ENCODE measurements around the gene NCEH1.

NCEH1 gene

DNA sequence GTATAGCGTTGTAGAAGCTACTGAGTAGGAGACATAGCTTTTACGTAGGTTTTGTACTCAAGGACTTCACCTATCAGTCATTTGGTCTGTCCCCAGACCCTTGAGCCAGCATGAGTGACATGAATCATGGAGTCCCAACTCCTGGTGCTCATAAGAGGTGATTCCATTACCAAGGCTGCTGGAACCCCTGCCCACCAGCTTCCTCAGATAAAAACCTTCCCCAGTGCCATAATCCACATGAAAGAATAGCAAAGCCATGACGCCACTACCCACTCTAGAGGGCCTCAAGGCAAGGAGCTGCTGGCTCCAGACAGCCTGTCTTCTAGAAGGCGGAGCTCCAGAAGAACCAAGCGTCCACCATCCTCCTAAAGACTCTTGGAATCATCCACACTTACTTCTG lies 69.6 kb downstream of the NCEH1 start:
- no peak for DNase-seq

DNA sequence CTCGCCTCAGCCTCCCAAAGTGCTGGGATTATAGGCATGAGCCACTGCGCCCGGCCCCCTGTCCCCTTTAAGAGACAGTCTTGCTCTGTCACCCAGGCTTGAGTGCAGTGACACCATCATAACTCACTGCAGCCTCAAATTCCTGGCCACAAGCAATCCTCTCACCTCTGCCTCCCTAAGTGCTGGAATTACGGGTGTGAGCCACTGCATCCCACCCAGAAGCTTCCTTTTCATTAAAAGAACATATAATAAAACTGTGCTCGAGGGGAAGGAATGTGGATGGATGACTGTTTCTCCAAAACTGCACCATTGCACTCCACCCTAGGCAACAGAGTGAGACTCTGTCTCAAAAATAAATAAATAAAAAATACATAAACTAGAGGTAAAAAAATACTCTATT lies 70.1 kb downstream of the NCEH1 start:
- DNase-seq: no peak

DNA sequence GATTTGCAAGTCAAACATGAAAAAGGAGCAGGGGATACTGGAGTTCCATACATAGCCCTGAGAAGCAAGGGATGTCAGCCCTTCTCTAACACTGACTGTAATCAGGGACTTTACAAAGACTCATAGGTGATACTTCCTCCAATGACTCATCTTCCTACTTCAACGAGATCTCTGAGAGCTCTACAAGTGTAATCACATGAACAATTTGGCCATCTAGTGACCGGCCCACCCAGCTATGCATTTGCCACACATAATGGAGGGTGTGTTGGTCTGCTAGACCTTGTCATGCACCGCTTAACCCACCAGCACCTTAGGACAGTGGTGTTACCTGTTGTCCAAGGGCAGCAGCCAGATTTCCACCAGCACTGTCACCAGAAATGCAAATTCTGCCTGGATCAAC lies 75.3 kb downstream of the NCEH1 start:
- no peak for DNase-seq

DNA sequence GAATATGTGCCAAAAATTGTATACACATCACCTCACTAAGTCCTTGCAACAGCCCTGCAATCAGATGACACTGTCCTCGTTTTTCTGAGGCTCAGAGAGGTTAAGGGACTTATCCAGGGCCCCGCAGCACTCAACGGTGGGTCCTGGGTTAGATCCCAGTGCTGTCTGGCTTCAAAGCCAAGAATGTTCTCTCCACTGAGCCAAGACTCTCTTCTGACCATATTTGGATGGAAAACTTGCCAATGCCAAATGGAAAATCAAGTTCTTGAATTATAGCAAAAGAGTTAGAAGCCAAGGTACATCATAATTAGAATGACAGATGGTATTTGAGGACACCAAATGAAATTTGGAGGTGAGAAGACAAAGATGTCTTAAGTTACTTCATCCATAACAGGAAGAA lies 75.9 kb downstream of the NCEH1 start:
- no peak for DNase-seq

DNA sequence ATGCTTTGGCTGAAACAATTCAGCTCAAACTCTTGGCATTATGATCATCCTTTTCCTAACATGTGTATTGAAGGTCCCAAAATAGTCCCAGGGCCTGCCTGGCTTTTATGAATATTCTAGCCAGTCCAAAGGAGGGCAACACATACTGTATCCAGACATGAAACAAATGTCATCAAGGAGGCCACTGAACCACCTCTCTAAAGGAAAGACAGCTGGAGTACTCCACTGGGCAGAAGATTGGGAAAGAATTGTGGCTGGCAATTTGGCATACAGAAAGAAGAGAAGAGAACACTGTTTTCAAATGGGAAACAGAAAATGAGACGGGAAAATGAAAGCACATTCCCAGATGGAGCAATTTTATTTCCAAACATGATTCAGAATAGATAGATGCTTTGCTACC lies 80.6 kb downstream of the NCEH1 start:
- no peak for DNase-seq

DNA sequence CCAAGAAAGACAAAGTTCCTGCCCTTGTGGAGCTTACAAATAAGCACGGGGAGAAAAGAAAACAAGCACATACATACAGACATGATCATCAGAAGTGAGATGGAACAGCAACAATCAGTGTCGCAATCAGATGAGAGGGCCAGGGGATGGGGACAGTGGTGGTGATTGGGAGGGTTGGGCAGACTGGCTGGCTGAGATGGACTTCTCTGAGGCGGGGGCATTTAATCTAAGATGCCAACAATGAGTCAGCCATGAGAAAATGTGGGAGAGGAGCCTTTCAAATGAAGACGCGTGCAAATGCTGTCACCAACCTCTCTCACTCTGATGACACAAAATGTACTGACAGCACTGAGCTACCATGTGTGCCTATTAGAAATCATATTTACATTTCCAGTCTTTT lies 81.4 kb downstream of the NCEH1 start:
- DNase-seq: no peak

DNA sequence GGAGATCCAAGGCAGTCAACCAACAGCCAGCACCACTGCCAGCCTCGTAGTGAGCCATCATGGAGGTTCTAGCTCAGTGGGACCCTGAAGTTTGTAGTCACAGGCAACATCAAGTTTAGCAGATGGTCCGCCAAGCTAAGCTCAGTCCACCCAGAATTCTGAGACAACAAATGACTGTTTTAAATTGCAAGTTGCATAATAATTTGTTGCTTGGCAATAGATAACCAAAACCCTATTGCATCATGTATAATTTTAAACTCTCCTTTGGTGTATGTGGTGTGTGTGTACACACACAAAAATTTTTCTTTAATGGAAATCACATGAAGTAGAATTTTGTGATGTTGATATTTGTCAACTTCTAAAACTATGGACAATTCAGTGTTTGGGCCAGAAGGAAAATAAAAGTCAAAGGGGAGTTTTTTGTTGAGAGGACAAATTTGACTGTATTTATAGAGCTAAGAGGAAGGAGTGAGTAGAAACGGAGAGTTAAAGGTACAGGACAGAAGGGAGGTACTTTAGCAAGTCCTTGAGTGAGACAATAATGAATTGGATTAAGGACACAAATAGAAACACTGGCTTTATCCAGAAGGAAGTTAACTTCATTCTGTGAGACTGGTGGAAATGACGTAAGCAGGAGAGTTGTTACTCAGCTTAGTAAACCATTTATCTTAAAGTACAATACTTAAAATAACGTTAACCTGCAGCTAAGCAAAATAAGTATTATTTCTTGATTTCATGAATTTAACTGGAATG lies 83.6 kb downstream of the NCEH1 start:
- peak; percentile 56 for DNase-seq

DNA sequence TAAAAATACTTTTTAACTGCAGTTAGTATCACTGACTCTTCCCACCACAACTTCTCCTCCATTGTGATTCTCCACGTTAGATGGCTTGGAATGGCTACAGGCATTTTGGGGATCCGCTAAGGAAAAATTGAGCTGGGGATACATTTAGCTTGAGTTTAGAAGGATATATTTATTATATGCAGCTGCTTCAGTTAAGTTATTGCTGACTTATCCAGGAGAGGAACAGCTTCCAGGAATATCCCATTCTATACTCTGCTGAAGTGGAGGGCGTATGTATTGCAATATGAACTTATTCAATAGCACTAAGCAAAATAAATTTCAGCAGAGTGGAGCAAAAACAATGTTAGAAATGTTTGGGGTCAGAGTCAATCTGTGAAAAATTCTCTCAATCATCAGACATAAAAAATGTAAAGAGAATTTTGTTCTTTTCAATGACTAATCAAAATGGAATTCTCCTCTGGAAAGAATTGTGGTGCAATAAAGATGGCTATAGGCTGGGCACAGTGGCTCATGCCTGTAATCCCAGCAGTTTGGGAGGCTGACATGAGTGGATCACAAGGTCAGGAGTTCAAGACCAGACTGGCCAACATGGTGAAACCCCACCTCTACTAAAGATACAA lies 84.7 kb downstream of the NCEH1 start:
- DNase-seq: no peak

DNA sequence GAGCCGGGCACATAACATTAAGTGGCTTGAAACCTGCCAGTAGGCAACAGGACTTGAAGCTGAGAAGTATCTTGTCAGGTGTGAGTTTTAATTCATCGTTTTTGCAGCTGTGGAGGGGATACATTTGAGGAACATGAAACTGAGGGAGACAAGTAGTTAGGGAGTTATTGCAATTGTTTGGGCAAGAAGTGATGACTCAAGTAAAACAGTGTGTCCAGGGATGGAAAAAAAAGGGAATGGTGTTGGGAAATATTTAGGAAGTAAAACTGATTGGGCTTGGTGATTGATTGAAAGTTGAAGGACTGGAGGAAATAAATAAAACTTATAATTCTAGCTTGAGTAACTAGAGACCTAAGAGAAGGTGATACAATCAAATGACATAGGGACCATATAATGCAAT lies 85.5 kb downstream of the NCEH1 start:
- DNase-seq: no peak

DNA sequence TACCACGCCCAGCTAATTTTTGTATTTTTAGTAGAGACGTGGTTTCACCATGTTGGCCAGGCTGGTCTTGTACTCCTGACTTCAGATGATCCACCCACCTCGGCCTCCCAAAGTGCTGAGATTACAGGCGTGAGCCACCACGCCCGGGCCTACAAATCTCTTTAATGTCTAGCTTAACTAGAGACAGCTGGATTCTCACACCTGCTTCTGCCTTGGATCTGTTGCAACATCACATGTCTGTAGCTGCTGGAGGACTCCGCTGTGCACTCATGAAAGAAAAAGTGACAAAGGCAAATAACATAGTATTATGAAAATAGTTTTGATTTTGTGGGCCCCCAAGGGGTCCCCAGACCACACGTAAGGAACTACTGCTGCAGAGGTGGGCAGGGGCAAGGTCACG lies 85.9 kb downstream of the NCEH1 start:
- DNase-seq: no peak

DNA sequence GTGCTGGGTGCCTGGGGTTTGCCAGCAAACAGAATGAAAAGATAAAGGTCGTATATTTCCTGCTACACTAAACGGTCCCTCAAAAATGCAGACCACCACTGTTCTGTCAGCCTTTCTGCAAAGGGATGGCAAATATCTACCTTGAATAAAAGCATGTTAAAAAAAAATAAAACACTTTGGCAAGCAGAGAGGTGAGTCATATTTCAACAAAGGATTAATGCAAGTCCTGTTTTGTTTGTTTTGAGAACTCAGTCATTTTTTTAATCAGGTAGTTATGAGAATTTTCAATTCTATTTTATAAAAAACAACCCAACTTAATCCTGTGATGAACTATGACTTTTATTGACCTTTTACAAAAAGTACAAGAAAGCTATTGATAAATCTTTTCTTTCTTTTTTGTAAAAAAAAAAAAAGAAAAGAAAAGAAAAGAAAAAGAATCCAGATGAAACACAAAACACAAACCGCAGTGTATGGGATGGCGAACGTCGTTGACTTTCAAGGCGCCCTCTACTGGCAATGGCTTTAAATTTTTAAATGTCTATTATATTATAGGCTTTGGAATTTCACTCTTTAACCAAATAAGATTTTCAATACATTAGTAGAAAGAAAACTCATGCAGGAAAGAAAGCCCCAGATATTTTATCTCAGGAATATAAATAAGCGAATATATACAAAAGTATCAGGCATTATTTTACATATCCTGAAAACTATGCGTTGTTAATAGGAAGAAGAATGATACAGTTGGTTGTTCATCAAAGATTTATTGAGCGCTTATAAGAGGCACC lies 87.8 kb downstream of the NCEH1 start:
- DNase-seq: peak; percentile 47

DNA sequence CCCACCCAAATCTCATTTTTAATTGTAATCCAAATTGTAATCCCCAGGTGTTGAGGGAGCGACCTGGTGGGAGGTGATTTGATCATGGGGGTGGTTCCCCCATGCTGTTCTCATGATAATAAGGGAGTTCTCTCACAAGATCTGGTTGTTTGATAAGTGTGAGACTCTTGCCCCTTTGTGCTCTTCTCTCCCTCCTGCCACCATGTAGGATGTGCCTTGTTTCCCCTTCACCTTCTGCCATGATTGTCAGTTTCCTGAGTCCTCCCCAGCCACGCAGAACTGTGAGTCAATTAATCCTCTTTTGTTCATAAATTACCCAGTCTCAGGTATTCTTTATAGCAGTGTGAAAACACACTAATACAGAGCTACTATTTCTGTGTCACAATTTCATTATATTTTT lies 88.7 kb downstream of the NCEH1 start:
- DNase-seq: no peak

DNA sequence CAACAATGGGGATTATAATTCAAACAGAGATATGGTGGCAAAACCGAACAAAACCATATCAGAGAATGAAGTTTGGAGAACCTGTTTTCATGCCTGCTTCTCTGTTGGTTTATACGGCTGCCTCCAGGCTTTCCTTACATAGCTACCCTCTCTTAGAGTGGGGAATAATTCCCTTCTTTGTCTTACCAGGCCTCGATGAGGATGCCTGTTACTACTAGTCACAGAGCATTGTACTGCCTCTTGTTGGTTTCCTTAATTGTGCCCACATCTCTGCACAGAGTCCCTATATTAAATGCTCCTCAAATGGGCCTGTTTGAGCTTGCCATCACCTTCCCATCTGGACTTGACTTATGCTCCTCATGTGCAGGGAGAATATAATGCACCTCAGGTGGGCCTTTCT lies 92.9 kb downstream of the NCEH1 start:
- no peak for DNase-seq

DNA sequence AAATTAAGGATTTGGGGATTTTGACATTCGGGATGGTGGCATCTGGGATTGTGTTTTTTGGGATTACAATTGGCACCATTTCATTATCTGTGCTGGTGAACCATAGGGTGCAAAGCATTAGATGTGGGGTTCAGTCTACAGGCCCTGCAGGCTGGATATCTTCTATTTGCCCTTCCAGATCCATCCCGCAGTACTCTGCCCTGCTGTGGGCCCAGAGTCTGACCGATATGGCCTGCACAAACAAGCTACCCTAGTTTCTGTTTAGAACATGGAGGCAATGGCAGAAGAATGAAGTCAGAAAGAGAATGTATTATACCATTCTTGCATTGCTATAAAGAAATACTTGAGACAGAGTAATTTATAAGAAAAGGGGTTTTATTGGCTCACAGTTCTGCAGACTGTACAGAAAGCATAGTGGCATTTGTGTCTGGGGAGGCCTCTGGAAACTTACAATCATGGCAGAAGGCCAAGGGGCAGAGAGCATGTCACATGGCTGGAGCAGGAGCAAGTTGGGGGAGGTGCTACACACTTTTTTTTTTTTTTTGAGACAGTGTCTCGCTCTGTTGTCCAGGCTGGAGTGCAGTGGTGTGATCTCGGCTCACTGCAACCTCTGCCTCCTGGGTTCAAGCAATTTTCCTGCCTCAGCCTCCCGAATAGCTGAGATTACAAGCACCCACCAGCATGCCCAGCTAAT lies 93.7 kb downstream of the NCEH1 start:
- DNase-seq: peak; percentile 5

DNA sequence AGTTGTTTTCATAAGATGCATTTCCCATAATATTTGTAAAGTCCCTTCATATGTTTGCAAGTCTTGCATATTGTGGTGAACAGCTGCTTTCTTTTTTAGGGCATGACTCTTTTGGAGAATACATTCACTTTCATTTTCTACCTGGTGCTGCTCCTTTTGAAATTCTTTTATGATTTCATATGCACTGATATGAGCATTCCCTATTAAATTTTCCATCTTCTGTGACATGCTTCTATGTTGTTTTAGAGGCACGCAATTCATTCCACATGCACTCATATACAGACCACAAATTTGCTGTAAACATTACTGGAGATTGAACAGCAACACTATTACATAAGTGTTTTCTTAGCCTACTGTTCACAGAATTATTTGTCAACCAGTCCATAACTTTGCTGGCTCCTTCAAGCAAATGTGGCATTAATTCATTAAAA lies 94.8 kb downstream of the NCEH1 start:
- peak; percentile 58 for DNase-seq

DNA sequence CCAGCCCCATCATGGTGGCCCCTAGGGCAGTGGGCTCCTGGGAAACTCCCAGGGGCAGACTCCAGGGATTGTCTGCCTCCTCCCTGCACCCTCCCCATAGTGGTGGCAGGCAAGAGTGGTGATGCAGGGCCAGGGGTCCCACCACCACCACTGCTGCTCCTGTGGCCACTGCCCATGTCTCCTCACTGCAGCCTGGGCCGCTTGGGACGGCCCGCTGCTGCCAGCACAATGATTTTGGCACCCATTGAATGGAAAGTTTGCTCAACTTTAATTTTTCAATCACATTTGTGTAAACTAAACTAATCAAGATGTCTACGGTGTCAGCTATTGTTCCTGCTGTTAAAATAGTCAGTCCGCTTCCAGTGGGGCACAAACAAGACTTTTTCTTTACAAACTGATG lies 95.6 kb downstream of the NCEH1 start:
- no peak for DNase-seq

DNA sequence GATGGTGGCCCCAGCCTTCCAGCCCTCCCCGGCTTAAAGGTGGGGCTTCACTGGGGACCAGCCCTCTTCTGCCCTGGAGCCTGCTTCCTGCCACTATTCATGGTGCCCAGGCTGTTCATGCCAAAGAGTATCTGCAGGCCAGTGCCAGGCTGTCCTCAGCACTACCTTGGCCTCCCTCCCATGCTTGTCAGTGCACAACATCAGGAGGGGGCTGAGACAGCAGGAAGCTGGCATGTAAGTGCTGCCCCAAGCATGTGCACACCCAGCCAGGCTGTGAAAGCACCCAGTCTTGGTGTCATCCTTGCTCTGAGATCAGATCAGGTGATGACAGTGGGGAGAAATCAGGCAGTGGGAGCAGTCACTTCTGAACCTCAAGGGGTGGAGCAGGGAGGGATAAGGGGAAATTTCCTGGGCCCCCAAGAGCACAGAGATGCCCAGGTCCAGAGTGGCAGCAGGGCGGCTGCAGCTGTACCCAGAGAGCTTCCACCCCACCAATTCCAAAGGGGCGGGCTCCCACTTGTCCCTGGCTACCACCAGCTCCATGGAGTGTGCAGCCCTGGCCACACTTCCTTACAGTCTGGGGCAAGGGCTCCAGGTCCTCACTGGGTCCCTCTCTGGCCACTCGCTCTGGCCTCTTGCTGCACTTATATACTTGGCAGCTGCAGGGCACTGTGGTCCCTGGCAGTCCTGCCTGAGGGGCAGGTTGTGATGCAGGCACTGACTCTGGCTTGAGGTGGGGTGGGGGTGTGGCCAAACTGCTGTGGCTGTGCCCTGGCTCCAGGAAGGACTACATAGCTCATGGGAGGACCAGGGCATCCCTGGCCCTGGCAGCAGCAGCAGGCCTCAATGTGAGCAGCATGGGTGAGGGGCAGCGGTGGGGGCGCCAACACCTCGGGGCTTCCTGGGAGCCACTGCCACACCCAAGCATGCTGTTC lies 96.3 kb downstream of the NCEH1 start:
- no peak for DNase-seq

DNA sequence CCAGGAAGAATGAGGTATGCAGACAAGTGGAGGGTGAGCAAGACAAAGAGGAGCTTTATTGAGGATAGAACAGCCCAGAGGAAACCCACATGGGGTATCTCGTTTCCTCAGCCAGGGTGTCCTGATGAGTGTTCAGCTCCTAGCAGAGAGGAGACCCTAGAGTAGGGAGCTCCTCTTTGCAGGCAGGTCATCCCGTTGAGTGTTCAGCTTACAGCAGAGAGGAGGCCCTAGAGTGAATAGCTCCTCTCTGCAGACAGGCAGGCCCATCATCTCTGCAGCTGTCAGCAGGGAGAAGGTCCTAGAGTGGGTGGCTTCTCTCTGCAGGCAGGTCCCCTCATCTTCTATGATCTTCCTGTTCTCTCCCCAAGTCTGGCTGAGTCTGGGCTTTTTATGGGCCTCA lies 97.0 kb downstream of the NCEH1 start:
- DNase-seq: no peak

DNA sequence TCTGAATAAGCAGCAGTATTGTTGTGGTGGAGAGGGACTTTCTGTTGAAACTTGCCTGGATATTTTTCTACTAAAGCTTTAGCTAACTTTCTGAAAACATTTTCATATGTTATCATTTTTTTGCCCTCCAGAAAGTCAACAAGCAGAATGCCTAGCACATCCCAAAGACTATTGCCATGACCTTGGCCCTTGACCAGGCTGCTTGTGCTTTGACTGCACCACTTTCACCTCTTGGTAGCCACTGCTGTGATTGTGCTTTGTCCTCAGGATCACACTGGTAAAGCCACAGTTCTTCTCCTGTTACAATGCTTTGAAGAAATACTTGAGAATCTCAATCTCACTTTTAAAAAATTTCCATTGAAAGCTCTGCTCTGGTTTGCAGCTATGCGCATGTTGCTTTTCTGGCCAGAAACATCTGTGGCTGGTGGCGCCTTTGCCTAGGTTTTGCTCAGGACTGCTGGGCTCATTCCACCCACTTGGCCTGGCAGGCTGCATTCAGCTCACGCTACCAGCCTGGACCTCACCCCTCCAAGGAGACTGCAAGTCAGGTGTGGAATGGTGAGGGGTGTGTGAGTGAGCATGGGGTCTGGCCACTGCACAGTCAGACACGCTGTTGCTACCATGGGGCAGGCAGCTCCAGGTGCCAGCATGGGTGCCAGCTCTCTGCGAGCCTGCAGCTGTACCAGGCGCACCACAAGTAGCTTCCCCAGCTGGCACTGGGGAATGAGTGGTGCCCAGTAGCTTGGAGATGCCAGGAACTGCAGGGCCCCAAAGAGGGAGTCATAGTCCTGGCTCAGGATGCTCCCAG lies 97.8 kb downstream of the NCEH1 start:
- DNase-seq: no peak

DNA sequence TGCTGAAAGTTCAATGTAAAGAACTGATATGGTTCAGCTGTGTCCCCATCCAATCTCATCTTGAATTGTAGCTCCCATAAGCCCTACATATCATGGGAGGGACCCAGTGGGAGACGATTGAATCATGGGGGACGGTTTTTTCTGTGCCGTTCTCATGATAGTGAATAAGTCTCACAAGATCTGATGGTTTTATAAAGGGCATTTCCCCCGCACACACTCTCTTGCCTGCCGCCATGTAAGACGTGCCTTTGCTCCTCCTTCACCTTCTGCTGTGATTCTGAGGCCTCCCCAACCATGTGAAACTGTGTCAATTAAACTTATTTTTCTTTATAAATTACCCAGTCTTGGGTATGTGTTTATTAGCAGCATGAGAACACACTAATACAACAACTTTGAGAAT lies 101.1 kb downstream of the NCEH1 start:
- no peak for DNase-seq

DNA sequence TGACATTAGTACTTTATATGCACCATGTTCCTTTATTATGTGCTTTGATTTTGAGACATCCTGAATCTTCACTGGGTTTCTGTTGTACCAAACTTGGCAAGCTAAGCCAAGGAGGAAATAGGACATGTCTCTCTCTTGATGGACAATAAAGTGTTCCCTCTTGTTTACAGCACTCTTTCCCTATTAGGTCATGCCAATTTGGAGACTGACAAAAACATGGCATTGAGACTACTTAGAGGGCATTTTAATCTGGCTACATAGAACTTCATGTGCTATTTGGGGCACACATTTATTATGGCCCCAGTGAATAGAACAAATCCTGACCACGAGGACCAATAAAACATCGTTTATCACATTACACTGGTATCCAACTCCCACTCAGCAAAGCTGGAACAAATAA lies 102.3 kb downstream of the NCEH1 start:
- DNase-seq: no peak
